HG03442 (cell line): ENCODE measurements around the gene MAGEC2.

ENCODE experiments used
- ATAC-seq: cut with Tn5 transposase; IDR thresholded peaks from one replicate; pipeline ENCODE4 v1.9.1; 2021; ENCODE audit warnings: mild to moderate bottlenecking, moderate library complexity; ENCODE audit not compliant: unreplicated experiment

The MAGEC2 gene, protein sequence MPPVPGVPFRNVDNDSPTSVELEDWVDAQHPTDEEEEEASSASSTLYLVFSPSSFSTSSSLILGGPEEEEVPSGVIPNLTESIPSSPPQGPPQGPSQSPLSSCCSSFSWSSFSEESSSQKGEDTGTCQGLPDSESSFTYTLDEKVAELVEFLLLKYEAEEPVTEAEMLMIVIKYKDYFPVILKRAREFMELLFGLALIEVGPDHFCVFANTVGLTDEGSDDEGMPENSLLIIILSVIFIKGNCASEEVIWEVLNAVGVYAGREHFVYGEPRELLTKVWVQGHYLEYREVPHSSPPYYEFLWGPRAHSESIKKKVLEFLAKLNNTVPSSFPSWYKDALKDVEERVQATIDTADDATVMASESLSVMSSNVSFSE

DNA sequence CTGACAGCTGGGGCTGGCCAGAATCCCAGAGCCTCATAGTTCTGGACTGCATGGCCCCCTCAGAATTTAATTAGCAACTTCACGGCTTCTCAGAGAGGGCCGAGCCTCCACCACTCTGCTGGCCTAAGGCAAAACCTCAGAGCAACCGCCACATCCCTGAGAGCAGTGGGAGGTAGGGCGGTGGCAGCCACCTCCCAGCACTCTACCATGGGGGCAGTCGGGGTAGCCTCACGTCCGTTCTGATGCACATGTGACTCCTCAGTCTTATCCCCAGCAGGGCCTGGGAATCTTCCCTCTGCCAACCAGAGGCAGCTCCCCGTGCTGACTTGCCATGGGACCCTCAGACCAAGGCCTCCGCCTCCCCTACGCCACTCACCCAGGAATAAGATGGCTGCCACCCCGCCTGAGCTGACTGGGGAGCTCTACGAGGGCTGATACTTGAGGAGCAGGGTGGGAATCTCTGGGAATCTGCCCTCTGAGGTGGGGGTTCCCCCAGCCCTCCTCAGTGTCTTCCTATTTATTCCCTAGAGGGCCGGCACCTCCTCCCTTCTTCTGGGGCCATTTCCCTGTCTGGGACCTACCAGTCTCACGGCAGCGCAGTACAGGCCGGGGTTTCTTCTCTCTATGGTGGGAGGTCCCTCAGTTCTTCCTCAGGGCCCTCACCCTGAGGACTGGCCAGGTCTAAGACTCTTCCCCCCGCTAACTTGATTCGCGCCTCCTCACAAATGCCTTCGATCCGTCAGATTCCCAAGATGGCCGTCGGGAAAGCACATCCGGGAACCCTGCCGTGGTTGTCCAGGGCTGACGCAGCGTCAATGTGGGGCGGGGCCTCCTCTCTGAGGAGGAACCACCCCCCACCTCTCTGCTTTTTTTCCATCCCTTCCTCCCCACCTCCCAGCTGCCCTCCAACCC lies at the start of gene MAGEC2:
TSS of gene MAGEC2 (minus strand) at position 769 of the 912 bp plus-strand sequence. CDS start 1,303 bp downstream, outside the sequence.
- no peak for ATAC-seq

DNA sequence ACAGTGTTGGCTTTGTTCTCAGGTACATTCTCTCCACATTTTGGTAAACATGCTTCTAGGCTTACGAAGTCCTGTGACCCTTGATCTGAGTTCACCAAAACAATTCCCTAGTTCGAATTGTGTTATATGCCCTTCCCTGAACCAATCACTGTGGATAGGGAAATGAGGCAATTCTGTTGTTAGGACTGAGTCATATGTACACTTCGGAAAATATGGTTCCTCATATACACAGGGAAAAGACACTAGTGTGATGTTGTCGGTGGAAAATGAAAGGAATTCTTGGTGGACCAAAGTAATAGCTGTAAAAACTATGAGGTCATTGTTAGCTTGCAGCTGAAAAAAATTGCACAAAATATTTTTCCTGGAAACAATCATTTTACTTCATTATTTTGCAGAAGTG lies 46.6 kb upstream of the MAGEC2 start:
- no peak for ATAC-seq

DNA sequence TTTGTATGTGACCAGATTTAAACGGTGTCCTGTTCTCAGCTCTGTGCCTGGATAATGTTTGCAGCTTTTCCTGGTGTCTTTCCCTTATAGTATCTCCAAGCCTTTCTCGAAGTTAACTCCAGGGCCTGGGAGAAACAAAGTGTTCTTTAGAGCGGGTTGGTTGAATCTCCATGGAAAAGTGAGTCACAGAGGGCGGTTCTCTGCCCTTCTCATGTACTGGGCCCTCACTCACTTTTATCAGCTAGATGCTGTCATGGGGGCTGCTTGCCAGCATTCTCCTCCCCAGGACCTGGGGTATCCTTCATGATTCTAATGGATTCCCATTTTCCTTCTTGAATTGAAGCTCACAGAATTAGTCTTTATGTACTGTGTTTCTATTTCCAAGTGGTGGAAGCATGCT lies 46.1 kb upstream of the MAGEC2 start:
- ATAC-seq, result no peak

DNA sequence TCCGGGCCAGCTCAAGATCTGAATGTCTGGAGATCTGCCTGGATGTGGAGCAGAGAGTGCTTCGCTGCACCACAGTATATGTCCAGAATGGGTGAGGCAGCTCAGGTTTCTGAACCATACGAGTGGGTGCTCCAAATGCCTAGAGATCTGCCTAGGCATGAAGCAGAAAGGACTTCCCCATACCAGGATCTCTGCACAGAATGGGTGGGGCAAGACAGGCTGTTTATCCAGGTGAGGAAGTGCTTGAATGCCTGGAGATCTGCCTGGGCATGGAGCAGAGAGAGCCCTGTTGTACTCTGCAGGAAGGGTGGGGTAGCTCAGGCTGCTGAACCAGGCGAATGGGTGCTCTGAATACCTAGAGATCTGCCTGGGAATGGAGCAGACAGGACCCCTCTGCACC lies 45.4 kb upstream of the MAGEC2 start:
- ATAC-seq, result no peak

DNA sequence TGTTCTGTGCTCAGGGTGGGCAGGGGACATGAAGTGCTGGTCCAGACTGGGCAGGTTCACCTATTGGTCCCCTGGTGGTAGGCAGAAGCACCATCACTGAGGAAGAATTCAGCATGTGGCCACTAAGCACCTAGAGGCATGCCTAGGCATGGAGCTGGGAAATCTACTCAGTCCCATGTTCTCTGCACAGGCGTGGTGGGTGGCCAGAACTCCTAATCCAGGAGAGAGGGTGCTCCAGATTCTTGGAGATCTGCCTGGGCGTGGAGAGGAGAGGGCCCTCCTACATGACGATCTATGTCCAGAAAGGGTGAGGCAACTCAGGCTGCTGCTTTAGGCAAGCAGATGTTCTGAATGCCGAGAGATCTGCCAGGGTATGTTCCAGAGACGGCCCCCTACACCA lies 44.6 kb upstream of the MAGEC2 start:
- ATAC-seq, result no peak

DNA sequence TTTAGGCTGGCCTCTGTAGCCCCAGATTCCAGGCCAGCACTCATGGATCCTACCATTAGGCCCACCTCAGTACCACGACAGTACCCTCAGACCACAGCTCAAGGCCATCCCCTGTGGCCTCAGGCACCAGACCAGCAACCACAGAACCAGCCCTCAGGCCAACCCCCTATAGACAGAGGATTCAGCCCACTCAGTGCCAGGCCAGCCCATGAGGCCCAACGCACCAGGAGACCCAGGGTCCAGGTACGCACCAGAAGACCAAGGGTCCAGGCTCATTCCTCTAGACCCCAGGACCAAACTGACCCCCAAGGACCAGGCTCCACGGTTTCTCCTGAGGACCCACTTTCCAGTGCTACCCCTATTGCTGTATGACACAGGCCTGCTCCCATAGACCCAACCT lies 39.5 kb upstream of the MAGEC2 start:
- ATAC-seq, result no peak

DNA sequence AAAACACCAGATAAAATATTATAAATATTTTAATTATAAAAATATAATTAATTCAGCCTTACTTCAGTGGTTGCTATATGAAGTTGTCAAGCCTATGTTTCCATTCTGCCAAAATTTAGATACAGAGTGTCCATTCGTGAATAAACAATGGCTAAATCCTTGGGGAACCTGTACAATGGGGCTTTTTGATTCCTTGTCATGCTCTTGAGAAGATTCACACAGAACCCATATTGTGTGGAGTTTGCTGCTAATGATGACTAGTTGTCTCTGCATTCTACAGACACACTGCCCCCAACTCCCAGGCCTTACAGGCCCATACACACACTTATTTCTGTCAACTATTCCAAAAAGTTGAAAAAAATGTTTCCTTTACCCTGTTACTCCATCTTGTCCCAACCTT lies 33.4 kb upstream of the MAGEC2 start:
- ATAC-seq, result no peak

DNA sequence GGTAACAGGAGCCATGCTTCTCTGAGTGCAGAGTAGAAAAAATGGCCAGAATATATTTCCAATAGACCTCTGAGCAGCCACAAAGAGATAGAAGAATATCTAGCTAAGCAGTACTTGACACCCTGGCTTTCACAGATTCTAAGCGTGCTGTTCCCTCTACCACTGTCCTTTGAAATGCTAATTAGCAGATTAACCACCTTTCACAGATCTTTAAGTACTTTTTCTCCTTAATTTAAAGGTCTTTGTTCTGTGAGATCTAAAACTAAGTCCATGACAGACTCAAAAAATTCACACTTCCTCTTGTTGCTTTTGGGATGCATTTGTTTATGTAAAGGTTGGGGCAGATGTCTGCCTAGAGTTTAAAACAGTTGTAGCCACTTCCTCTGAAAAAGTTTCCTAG lies 28.3 kb upstream of the MAGEC2 start:
- ATAC-seq, result no peak

DNA sequence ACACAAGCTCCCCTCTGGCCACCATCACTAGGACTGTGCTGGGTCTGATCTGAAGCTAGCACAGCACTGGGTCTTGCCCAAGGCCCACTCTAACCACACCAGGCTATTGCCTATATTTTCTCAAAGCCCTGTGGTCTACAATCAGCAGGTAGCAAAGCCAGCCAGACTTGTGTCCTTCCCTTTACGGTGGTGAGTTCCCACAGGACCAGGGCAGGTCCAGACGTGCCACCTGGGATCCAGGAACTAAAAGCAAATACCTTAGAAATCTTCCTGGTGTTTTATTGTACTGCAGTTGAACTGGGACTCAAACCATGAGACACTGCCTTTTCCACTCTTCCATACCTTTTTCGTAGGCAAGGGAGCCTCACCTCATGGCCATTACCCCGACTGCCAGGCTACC lies 9.0 kb upstream of the MAGEC2 start:
- no peak for ATAC-seq

DNA sequence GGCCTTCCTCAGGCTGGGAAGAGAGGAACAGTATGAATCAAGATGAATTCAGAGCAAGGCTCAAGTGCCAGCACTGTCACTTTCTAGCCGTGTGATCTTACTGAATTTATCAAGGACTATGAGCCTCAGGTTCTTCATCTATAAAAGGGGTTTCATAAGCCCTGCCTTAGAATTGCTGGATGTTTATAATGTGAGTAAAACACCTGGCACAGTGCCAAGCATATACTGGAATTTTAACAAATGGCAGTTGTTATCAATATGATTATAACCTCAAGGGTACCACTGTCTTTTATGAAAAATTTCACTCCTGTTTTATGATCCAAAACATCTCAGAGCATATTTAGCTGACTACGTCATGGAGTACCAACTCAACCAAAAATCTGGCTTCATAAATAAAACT lies 4.0 kb downstream of the MAGEC2 start:
- no peak for ATAC-seq

DNA sequence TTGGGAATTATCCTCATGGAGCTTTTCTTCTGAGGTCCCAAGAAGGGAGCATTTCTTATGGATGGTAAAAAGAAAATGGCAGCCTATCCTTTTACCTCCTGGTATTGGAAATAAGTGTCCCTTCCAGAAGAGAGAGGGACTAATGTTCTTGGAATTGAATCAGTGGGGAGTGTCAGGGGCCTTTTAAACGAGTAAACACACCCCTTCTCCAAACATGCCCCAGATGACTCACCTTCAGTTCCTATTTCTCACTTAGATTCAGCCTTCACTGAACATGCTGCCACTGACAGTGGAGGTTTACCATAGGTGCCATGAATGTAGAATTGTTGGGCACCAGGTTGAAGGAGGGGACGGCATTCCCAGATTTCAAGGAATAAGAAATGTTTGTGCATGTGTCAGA lies 19.0 kb downstream of the MAGEC2 start:
- ATAC-seq, result no peak

DNA sequence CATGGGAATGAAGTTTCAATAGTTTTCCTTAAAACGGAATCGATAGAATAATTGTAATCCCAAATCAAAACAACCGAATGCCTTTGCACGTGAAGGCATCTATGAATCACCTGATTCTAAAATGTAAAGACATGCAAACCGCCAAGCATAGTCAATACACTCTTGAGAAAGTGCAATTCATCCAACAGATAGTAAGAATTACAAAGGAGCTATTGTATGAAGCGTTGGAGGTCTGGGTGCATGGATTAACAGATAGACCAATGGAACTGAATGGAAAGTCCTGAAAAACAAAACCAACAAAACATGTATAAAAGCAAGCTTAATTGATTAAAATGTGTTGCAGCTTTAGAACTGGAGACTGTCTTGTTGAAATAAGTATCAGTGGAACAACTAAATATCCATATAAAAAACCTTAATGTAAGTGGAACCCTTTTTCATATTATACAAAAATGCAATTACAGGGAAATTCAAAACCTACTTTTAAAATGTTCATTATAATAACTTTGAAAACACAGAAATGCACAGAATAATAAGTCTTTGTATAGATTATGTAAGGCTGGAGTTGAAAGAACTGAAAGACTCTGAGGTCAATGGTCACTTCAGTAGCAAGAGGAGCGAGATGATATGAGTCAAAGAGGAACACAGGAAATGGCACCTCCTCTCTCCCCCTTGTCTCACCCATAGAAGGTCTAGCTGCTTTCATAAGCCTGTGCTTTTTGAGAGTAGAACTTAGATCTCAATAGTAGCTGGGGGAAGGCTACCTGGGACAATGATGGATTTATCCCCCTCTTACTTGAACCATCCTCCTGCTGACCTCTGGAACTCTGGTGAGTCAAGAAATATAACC lies 20.1 kb downstream of the MAGEC2 start:
- ATAC-seq, result no peak

DNA sequence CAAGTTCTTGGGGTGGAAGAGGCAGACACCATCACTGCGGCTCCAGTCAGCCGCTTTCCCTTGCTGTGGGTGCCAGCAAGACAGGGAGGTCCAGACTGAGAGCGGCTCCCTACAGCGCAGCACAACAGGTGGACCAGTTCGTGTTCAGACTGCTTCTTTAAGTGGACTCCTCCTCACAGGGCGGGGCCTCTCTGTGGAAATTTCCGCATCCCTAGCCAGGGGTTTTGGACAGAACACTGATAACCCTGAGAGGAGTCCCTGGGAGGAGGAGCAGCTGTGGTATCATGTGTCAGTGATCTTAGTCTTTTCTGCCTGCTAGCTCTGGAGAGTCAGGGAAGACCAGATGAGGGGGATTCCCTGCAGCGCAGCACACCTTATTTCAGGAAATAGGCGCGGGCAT lies 48.5 kb downstream of the MAGEC2 start:
- no peak for ATAC-seq
